ENCODE data around the gene TRAF6.

DNA sequence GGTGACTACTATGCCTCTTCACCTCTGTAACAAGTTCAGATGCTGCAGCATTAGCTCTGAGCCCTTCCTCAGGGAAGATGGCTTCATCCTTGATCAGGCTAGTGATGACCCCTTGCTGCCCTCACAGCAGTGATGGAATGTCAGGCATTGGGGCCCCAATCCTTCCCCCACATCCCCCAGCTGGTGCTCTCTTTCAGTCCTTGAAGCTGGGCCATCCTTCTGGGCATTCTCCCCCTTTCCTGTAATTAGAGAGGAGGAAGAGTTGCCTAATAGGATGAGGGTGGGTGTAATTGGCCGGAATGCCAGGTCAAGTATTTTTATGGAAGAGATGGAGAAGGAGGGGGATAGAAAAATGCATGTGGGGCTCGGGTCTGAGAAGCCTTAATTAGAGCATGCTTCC is 62.6 kb downstream of the TRAF6 start:
- TF ChIP-seq, protein P1, sequence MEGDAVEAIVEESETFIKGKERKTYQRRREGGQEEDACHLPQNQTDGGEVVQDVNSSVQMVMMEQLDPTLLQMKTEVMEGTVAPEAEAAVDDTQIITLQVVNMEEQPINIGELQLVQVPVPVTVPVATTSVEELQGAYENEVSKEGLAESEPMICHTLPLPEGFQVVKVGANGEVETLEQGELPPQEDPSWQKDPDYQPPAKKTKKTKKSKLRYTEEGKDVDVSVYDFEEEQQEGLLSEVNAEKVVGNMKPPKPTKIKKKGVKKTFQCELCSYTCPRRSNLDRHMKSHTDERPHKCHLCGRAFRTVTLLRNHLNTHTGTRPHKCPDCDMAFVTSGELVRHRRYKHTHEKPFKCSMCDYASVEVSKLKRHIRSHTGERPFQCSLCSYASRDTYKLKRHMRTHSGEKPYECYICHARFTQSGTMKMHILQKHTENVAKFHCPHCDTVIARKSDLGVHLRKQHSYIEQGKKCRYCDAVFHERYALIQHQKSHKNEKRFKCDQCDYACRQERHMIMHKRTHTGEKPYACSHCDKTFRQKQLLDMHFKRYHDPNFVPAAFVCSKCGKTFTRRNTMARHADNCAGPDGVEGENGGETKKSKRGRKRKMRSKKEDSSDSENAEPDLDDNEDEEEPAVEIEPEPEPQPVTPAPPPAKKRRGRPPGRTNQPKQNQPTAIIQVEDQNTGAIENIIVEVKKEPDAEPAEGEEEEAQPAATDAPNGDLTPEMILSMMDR (conservative IDR thresholded peaks at IDR 0.05; ENCODE audit: low read depth in 2 of 2) = no peak
- TF ChIP-seq POLR2AphosphoS5 (IDR thresholded peaks at IDR 0.05; ENCODE audit: low read depth) (no peak), ZNF114 (CRISPR knock-in tag; IDR thresholded peaks at IDR 0.05) (no peak), EZH2 (IDR thresholded peaks at IDR 0.05; ENCODE audit: low read depth, unreplicated experiment) (no peak), EZH2phosphoT487 (IDR thresholded peaks at IDR 0.05; ENCODE audit: unreplicated experiment) (no peak), JUNB (IDR thresholded peaks at IDR 0.05; ENCODE audit: unreplicated experiment) (no peak), CREB1 (CRISPR knock-in tag; IDR thresholded peaks at IDR 0.05; ENCODE audit: low read depth) (no peak), STAT1 (IDR thresholded peaks at IDR 0.05; ENCODE audit: unreplicated experiment) (no peak), NANOG (IDR thresholded peaks at IDR 0.05; ENCODE audit: borderline replicate concordance) (no peak), ZNF331 (CRISPR knock-in tag; IDR thresholded peaks at IDR 0.05; ENCODE audit: low read depth) (no peak)
- TF ChIP-seq, protein P2, sequence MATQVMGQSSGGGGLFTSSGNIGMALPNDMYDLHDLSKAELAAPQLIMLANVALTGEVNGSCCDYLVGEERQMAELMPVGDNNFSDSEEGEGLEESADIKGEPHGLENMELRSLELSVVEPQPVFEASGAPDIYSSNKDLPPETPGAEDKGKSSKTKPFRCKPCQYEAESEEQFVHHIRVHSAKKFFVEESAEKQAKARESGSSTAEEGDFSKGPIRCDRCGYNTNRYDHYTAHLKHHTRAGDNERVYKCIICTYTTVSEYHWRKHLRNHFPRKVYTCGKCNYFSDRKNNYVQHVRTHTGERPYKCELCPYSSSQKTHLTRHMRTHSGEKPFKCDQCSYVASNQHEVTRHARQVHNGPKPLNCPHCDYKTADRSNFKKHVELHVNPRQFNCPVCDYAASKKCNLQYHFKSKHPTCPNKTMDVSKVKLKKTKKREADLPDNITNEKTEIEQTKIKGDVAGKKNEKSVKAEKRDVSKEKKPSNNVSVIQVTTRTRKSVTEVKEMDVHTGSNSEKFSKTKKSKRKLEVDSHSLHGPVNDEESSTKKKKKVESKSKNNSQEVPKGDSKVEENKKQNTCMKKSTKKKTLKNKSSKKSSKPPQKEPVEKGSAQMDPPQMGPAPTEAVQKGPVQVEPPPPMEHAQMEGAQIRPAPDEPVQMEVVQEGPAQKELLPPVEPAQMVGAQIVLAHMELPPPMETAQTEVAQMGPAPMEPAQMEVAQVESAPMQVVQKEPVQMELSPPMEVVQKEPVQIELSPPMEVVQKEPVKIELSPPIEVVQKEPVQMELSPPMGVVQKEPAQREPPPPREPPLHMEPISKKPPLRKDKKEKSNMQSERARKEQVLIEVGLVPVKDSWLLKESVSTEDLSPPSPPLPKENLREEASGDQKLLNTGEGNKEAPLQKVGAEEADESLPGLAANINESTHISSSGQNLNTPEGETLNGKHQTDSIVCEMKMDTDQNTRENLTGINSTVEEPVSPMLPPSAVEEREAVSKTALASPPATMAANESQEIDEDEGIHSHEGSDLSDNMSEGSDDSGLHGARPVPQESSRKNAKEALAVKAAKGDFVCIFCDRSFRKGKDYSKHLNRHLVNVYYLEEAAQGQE (IDR thresholded peaks at IDR 0.05; ENCODE audit: unreplicated experiment) = no peak
- TF ChIP-seq, protein P3, sequence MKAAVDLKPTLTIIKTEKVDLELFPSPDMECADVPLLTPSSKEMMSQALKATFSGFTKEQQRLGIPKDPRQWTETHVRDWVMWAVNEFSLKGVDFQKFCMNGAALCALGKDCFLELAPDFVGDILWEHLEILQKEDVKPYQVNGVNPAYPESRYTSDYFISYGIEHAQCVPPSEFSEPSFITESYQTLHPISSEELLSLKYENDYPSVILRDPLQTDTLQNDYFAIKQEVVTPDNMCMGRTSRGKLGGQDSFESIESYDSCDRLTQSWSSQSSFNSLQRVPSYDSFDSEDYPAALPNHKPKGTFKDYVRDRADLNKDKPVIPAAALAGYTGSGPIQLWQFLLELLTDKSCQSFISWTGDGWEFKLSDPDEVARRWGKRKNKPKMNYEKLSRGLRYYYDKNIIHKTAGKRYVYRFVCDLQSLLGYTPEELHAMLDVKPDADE (IDR thresholded peaks at IDR 0.05) = no peak

Data from GM23338 (cell line).